GM13977 (cell line): ENCODE measurements around the gene HOMER1.

Experiments used
- DNase-seq: peaks from one replicate; pipeline ENCODE4 v3.0.0; 2012; ENCODE audit warnings: low spot score
- CTCF ChIP-seq: IDR thresholded peaks from 2 replicates; pipeline ENCODE4 v1.5.1; 2012; ENCODE audit warnings: mild to moderate bottlenecking, control low read depth; ENCODE audit not compliant: insufficient read depth; ENCODE audit errors: extremely low read depth, missing control alignments
- in situ Hi-C: fragments of 300-500 bp; cut with MboI; formaldehyde crosslinking; loops from one replicate; pipeline ENCODE4 v1.12.0; 2022; ENCODE audit warnings: low sequenced_read_pairs, low pct_unique_long_range_greater_than_20kb, mixed read lengths, inconsistent platforms; ENCODE audit not compliant: unreplicated experiment

Gene HOMER1

GRCh38 chr5:79491690-79492317, 22.1 kb downstream of the HOMER1 start:
- in situ Hi-C loops, result no loop called here
- no peak for DNase-seq
- no peak for TF ChIP-seq CTCF

GRCh38 chr5:79490323-79490936, 23.5 kb downstream of the HOMER1 start:
- no peak for TF ChIP-seq CTCF
- DNase-seq, result no peak
- in situ Hi-C loops, result no loop called here

- TF ChIP-seq CTCF, result no peak
- in situ Hi-C loops, result no loop called here
- no peak for DNase-seq
Measured at GRCh38 chr5:79489773-79490172, 24.2 kb downstream of the HOMER1 start.

- no peak for TF ChIP-seq CTCF
- no peak for DNase-seq
- in situ Hi-C loops, result no loop called here
Measured at GRCh38 chr5:79488775-79489174, 25.2 kb downstream of the HOMER1 start.

GRCh38 chr5:79488058-79488457, 25.9 kb downstream of the HOMER1 start:
- in situ Hi-C loops, result no loop called here

GRCh38 chr5:79487251-79487650, 26.7 kb downstream of the HOMER1 start:
- in situ Hi-C loops, result no loop called here
- no peak for DNase-seq
- TF ChIP-seq CTCF, result no peak

More at GRCh38 chr5:79488058-79488457, 25.9 kb downstream of the HOMER1 start:
- TF ChIP-seq CTCF, result no peak
- DNase-seq, result no peak
